NCI-H2227 (cell line): ENCODE results near the gene CDK5RAP1.
"Not testable (repeated sequence)": the region's sequence is repeated elsewhere in the genome, so short reads cannot be mapped to it uniquely, and the experiment has no call there.

Source experiments
- DNase-seq: peaks from one replicate; lab custom pipeline; 2025; ENCODE audit not compliant: unreplicated experiment; lab: John Stamatoyannopoulos, UW

The CDK5RAP1 gene

GRCh38 chr20:33401184-33401920 lies at the start of gene CDK5RAP1:
CDK5RAP1 (minus strand) TSS chr20:33401519; CDS start chr20:33397064, 4,455 bp downstream.
- peak; percentile 95 for DNase-seq

- no peak for DNase-seq
Observed at GRCh38 chr20:33450867-33451266, 49.5 kb upstream of the CDK5RAP1 start.

- no peak for DNase-seq
Observed at GRCh38 chr20:33445881-33446625, 44.7 kb upstream of the CDK5RAP1 start.

GRCh38 chr20:33444797-33445560 lies 43.7 kb upstream of the CDK5RAP1 start:
- peak; percentile 29 for DNase-seq

GRCh38 chr20:33443512-33444239 lies 42.4 kb upstream of the CDK5RAP1 start, which contains the start of gene SNTA1:
SNTA1 (minus strand) TSS chr20:33443763; CDS start chr20:33443620, 143 bp downstream.
- peak; percentile 91 for DNase-seq

GRCh38 chr20:33443006-33443511 lies 41.7 kb upstream of the CDK5RAP1 start:
- DNase-seq = peak; percentile 67

GRCh38 chr20:33442136-33443005 lies 41.1 kb upstream of the CDK5RAP1 start:
- peak; percentile 31 for DNase-seq

GRCh38 chr20:33441142-33441955 lies 40.0 kb upstream of the CDK5RAP1 start:
- DNase-seq = peak; percentile 24

- not testable (repeated sequence) for DNase-seq
Observed at GRCh38 chr20:33440562-33440961, 39.2 kb upstream of the CDK5RAP1 start.

- DNase-seq = no peak
Observed at GRCh38 chr20:33438481-33438880, 37.2 kb upstream of the CDK5RAP1 start.

GRCh38 chr20:33437141-33437911 lies 36.0 kb upstream of the CDK5RAP1 start:
- DNase-seq = no peak

GRCh38 chr20:33434434-33434833 lies 33.1 kb upstream of the CDK5RAP1 start:
- DNase-seq = no peak

GRCh38 chr20:33433465-33434234 lies 32.3 kb upstream of the CDK5RAP1 start:
- no peak for DNase-seq

- no peak for DNase-seq
Observed at GRCh38 chr20:33431797-33432381, 30.6 kb upstream of the CDK5RAP1 start.

GRCh38 chr20:33423875-33424274 lies 22.6 kb upstream of the CDK5RAP1 start:
- DNase-seq = not testable (repeated sequence)

- DNase-seq = no peak
Observed at GRCh38 chr20:33423141-33423834, 22.0 kb upstream of the CDK5RAP1 start.
